22Rv1 (cell line): ENCODE results near the gene IGSF9B.

ENCODE experiments used
- CTCF ChIP-seq: fragments of 450-650 bp; IDR thresholded peaks from 2 replicates; pipeline ENCODE4 v1.5.1; 2017; ENCODE audit warnings: mild to moderate bottlenecking
- ZFX ChIP-seq: fragments of 450-650 bp; IDR thresholded peaks from 2 replicates; pipeline ENCODE4 v1.6.1; 2017; ENCODE audit warnings: antibody characterized with exemption, borderline replicate concordance

GRCh38 chr11:133995066-133995465 lies 38.3 kb upstream of the IGSF9B start:
- TF ChIP-seq CTCF (no peak), ZFX (no peak)
